Placental pericyte (primary cell): ENCODE data around the gene KCTD6. TPM values are rescaled to one million over a fixed set of nuclear protein-coding genes. Genes with fewer than 3 reads are reported as not detected.

ENCODE experiments used
- total RNA-seq: library from RNA; depleted of rRNA; stranded (reverse); fragments of >200 nt; gene quantifications from 2 replicates; pipeline ENCODE4 v1.2.3, GENCODE V29; 2012

Gene KCTD6
- 8.5 and 8.6 TPM in 2 replicates for total RNA-seq

DNA sequence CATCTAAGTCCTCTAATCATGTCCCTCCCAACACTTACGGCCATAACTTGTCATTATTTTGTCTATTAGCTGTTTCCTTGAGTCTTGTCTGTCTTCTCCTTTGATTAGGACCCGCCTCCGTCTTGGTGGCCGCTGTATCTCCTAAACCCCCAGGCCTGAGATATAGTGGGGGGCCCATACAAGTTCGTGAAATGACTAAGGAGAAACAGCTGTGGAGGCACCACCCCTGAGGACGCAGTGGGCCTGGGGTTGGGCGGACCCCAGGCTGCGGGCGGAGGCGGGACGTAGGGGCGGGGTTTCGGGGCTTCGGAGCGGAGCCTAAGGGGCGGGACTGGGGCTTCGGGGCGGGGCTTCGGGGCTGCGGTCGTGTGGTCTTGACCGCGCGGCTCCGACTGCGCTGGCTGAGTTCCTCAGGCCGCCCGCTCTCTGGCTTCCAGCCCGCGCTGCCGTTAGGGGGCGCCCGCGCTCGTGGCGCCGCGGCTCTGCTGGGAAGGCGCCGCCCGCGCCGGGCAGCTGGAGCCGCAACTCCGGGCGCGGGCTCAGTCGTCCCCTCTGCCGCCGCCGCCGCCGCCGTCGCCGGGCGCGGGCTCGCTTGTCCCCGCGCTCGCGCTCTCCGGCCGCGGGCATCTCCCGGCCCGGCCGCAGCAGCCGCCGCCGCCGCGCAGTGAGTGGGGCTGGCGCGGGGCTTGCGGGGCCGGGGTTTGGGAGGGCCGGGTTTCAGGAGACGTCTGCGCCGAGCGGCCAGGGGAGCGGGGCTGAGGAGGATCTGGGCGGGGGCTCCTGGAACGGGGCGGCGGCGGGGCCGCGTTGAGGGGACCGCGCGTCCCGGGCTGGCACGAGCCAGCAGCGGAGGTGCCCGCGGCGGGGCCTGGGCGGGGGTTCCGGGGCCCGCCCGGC lies at the start of gene KCTD6:
KCTD6 (plus strand) TSS at position 591 of the 897 bp plus-strand sequence. CDS start 6,660 bp downstream, outside the sequence.

DNA sequence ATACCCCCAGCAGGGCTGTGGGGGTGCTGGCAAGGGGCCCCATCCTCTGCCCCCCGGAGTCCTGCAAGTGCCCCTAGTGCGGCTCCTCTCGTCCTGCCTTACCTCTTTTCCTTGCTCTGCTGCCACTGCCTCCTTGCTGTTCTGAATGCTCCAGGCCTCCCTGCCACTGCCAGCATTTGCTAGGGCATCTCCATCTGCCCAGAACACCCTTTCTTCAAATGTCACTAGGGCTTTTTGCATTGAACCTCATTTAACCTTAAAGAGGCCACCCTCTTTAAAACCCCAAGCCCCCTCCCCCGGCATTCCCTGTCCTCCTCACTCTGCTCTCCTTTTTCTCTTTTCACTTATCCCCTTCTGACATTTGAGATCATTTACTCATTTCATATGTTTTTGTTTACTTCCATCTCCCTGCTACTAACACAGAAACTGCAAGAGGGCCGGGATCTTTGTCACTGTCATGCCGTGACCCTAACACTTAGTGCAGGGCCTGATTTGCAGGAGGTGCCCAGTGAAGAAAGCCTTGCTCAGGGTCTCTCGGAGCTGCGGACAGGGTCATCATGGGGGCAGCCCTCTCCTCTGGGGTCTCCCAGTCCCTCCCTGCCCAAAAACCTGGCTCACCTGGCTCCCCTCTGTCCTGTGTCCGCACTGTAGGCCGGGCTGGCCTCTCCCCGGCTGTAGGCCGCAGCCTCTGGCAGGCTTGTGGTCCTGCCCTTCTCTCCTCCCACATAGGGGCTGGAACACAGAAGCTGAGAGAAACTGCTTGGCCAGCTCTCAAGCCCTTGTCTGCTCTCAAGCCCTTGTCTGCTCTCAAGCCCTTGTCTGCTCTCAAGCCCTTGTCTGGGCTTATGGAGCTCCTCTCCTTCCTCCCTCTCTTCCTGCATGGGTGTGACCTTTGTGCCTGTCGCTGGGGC lies 44.9 kb downstream of the KCTD6 start, which contains the start of gene ACOX2:
ACOX2 (minus strand) TSS at position 690 of the 911 bp plus-strand sequence. CDS start 2,084 bp downstream, outside the sequence.

Other genes starting within 250 kb of the KCTD6 start
- gene RPP14, start 185.9 kb upstream of the KCTD6 start, total RNA-seq, result 12.0 and 17.5 TPM in 2 replicates
- gene HTD2, start 185.6 kb upstream of the KCTD6 start, total RNA-seq, result 6.1 and 7.4 TPM in 2 replicates
- 23.9 and 52.7 TPM in 2 replicates for gene PXK, start 159.2 kb upstream of the KCTD6 start, total RNA-seq
- gene PDHB, start 58.3 kb upstream of the KCTD6 start, total RNA-seq, result 61.5 and 62.6 TPM in 2 replicates
- 4.2 and 5.9 TPM in 2 replicates for gene ACOX2, start 45.1 kb downstream of the KCTD6 start, total RNA-seq
- gene FAM107A, start 85.3 kb downstream of the KCTD6 start, total RNA-seq, result 0.14 TPM in 1 of 2 replicates, not detected in the other
- gene FAM3D, start 174.7 kb downstream of the KCTD6 start, total RNA-seq, result not detected in 2 replicates